Immature natural killer cell (primary cell): ENCODE measurements around the gene RASL10B. TPM values are rescaled to one million over a fixed set of nuclear protein-coding genes. Genes with fewer than 3 reads are reported as not detected.

Experiments
- DNase-seq, 3 donors: peaks; one replicate each; pipeline ENCODE4 v3.0.0; 2022; ENCODE audit warnings: mixed read lengths in 1 of 3
- H3K27ac Mint-ChIP-seq, 6 donors: one replicate each; pipeline ENCODE4 v1.8.0; 2020; ENCODE audit warnings: mixed read lengths in 6 of 6, mild to moderate bottlenecking in 5 of 6, inconsistent platforms in 4 of 6, moderate library complexity in 3 of 6
- H3K27me3 Mint-ChIP-seq, 3 donors: one replicate each; pipeline ENCODE4 v1.8.0; 2020 to 2021; ENCODE audit warnings: low read depth in 3 of 3, mild to moderate bottlenecking in 3 of 3, mixed read lengths in 3 of 3, moderate library complexity in 3 of 3, inconsistent platforms in 1 of 3
- H3K36me3 Mint-ChIP-seq, 3 donors: one replicate each; pipeline ENCODE4 v1.8.0; 2020; ENCODE audit warnings: mixed read lengths in 3 of 3, inconsistent platforms in 2 of 3, mild to moderate bottlenecking in 2 of 3
- H3K4me1 Mint-ChIP-seq, 2 donors: one replicate each; pipeline ENCODE4 v1.8.0; 2020; ENCODE audit warnings: inconsistent platforms in 2 of 2, mild to moderate bottlenecking in 2 of 2, mixed read lengths in 2 of 2, moderate library complexity in 1 of 2
- H3K4me3 Mint-ChIP-seq, 5 donors: one replicate each; pipeline ENCODE4 v1.8.0; 2020; ENCODE audit warnings: mild to moderate bottlenecking in 5 of 5, mixed read lengths in 5 of 5, inconsistent platforms in 3 of 5, moderate library complexity in 3 of 5
- H3K9me3 Mint-ChIP-seq, 6 donors: one replicate each; pipeline ENCODE4 v1.8.0; 2020; ENCODE audit warnings: mild to moderate bottlenecking in 6 of 6, mixed read lengths in 6 of 6, inconsistent platforms in 4 of 6, moderate library complexity in 3 of 6
- polyA plus RNA-seq, 3 donors: library from polyadenylated mRNA; unstranded; fragments of 300-500 nt; fragmentation: Illumina TruSeq; gene quantifications; one replicate each; pipeline ENCODE4 v1.2.3, GENCODE V29; 2021

The RASL10B gene
- polyA plus RNA-seq, 3 donors from 2014 or later: not detected

DNA sequence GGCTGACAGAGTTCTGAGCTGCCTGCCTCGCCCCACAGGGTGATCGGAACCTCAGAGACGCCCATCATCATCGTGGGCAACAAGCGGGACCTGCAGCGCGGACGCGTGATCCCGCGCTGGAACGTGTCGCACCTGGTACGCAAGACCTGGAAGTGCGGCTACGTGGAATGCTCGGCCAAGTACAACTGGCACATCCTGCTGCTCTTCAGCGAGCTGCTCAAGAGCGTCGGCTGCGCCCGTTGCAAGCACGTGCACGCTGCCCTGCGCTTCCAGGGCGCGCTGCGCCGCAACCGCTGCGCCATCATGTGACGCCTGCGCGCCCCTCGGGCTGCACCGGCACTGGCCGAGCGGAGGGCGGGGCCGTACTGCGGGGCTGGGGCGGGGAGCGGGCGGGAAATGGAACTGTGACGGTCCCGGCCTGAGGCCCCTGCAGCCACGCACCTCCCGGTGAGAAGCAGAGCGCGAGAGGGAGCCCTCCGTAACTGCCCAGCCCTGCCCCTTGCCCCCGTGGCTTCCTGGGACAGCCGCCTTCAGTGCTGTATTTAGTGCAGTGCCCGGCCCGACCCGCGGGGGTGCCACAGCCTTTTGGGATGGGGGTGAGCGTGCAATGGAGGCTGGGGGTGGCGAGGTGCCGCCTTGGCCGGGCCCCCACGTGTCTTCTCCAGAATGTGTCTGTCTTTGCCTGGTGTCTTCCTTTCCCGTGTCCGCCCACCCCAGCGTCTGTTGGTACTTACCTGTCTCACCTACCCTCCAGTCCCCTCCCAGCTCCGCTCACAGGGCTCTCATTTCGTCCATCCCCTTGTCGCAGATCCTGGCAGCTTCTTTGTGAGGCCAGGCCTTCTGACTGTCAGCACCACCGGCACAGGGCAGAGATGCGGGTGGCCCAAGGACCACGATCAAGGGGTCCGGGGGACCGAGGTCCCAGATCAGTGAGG, 9.8 kb downstream of the RASL10B start:
- DNase-seq: peak in 2 of 3 donors; percentile 19 to 21

DNA sequence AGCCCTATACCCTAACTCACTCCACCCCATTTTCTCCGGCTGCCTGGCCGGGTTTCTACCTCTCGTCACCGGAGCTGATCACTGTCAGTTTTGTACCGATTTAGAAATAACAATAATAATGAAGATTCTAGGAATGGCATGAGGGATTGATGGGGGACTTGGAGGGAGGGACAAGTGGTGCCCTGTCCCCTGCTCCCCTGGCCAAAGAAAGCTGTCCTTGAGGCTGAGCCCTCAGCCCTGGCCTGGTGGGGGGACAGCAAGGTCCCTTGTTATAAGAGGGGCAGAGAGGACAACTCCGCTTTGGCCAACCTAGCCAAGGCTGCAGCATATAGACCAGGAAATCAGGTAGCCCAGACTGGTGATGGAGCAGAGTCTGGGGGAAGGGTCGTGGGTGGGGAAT, 11.1 kb downstream of the RASL10B start:
- H3K36me3 Mint-ChIP-seq: no peaks in the 10 kb centered on the region
- peaks cover 7 to 15% (median 11%) of the 10 kb centered on the region in 3 donors for H3K27me3 Mint-ChIP-seq
- DNase-seq: no peak
- peak overlapping the region in 1 of 5 donors; percentile 54 for H3K4me3 Mint-ChIP-seq
- H3K27ac Mint-ChIP-seq: no peak overlapping the region
- no peaks in the 10 kb centered on the region for H3K9me3 Mint-ChIP-seq
- H3K4me1 Mint-ChIP-seq: peaks cover 5 to 10% of the 10 kb centered on the region in 2 donors

More for the DNA sequence above, 9.8 kb downstream of the RASL10B start:
- Mint-ChIP-seq H3K9me3 (no peaks in the 10 kb centered on the region), H3K36me3 (no peaks in the 10 kb centered on the region), H3K27ac (no peak overlapping the region), H3K4me1 (peaks cover 5 to 10% of the 10 kb centered on the region in 2 donors), H3K27me3 (peaks cover 6 to 15% (median 11%) of the 10 kb centered on the region in 3 donors), H3K4me3 (peak overlapping the region in 3 of 5 donors; percentile 5 to 52 (median 46))

DNA sequence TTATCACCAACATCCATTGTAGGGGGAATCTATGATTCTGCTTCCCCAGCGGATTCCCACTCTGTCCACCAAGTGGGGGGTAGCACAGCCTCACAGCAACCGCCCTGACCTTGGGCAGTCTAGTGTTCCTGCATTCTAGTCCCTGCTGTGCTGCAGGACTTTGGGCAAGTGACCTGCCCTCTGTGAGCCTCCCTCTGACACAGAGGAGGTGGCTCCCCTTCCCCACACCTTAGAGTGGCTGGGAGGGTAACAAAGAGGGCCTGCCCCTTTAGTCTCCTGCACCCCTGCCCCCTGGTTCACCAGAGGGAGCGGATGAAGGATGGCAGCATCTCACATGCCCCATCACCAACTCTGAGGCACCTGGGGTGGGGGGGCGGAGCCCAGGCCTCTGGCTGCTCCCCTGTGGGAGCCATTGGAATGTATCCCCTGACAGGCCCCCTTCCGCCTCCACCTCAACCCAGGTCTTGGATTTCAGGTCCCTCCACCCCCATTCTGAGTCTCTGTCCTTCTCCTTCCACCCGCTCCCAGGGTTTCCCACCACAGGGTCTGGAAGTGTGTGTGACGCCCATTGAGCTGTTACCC, 11.5 kb downstream of the RASL10B start:
- Mint-ChIP-seq H3K27me3 (peaks cover 8 to 15% (median 12%) of the 10 kb centered on the region in 3 donors), H3K36me3 (no peaks in the 10 kb centered on the region), H3K27ac (no peak overlapping the region), H3K9me3 (no peaks in the 10 kb centered on the region), H3K4me1 (peaks cover 5 to 10% of the 10 kb centered on the region in 2 donors), H3K4me3 (no peak overlapping the region)
- DNase-seq: no peak

DNA sequence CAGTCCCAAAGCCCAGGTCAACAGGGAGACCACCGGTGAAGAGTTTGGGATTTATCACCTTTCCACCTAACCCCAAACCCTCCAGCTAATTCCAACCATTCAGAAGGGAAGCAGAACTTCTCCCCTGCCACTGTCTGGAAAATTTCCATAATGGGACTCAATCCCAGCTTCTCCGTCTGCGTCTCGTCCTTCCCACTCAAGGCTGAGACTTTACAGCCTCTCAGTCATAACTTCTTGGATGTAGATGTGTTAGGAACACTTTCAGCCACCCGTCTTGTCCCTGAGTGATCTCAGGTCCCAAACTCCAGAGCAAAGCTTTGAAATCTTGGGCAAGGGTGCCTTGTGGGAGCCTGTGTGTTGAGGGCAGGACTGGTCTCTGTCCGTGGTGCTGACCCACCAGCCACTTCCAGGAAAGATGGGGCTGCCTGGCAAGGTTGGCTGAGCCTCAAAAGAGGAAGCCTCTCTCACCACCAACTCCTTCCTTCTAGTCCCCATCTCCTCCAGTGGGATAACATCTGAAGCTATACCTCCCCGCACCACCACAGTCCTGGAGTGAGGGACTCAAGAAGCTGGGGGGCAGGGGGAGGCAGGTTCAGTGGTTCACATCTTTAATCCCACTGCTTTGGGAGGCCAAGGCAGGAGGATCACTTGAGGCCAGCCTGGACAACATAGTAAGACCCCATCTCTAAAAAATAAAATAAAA, 12.3 kb downstream of the RASL10B start:
- H3K27me3 Mint-ChIP-seq: peaks cover 8 to 17% (median 12%) of the 10 kb centered on the region in 3 donors
- H3K27ac Mint-ChIP-seq: no peak overlapping the region
- DNase-seq: no peak

DNA sequence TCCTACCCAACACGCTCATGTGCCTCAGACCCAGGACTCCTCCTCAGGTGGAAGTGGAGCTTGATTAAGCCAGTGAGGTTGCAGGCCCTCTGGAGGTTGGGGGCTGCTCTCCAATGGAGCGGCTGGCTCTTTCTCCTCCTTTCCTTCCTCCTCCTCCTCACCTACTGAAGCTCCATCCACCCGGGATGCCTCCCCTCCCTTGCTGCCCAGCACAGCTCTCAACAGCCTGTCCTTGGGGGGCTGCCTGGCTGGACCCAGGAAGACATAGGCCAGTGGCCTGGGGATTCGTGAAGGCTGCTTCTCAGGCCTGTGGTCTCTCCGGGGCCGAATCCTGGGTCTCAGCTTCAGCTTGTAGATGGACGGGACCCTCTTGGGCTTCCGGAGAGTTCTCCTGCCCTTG, 13.4 kb downstream of the RASL10B start:
- H3K36me3 Mint-ChIP-seq: no peaks in the 10 kb centered on the region
- DNase-seq: no peak
- no peak overlapping the region for H3K27ac Mint-ChIP-seq
- no peaks in the 10 kb centered on the region for H3K9me3 Mint-ChIP-seq
- peaks cover 8 to 16% (median 12%) of the 10 kb centered on the region in 3 donors for H3K27me3 Mint-ChIP-seq
- no peak overlapping the region for H3K4me3 Mint-ChIP-seq
- peaks cover 5 to 13% of the 10 kb centered on the region in 2 donors for H3K4me1 Mint-ChIP-seq

More for the DNA sequence above, 12.3 kb downstream of the RASL10B start:
- peak overlapping the region in 1 of 5 donors; percentile 44 for H3K4me3 Mint-ChIP-seq
- peaks cover 5 to 10% of the 10 kb centered on the region in 2 donors for H3K4me1 Mint-ChIP-seq
- H3K9me3 Mint-ChIP-seq: no peaks in the 10 kb centered on the region
- no peaks in the 10 kb centered on the region for H3K36me3 Mint-ChIP-seq

DNA sequence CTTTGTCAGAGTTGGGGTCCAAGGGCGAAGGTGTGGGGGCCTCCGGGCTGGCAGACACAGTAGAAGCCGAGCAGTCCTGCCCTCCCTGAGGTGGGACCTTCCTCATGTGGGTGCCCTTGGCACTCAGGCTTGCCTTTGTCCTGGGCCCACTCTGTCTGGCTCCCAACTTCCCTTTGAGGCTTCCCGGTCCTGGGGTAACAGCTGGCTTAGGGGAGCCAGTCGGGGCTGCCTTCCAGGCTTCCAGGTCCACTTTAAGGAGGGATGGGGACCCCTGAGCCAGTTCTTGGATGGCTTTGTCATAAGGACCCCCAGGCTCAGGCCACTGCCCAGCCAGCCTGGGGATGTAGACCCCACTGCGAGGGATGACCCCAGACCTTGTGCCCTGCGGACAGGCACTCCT, 13.8 kb downstream of the RASL10B start:
- H3K4me3 Mint-ChIP-seq: no peak overlapping the region
- no peaks in the 10 kb centered on the region for H3K36me3 Mint-ChIP-seq
- H3K9me3 Mint-ChIP-seq: no peaks in the 10 kb centered on the region
- no peak for DNase-seq
- peaks cover 11 to 16% (median 13%) of the 10 kb centered on the region in 3 donors for H3K27me3 Mint-ChIP-seq
- peaks cover 5 to 13% of the 10 kb centered on the region in 2 donors for H3K4me1 Mint-ChIP-seq
- no peak overlapping the region for H3K27ac Mint-ChIP-seq

DNA sequence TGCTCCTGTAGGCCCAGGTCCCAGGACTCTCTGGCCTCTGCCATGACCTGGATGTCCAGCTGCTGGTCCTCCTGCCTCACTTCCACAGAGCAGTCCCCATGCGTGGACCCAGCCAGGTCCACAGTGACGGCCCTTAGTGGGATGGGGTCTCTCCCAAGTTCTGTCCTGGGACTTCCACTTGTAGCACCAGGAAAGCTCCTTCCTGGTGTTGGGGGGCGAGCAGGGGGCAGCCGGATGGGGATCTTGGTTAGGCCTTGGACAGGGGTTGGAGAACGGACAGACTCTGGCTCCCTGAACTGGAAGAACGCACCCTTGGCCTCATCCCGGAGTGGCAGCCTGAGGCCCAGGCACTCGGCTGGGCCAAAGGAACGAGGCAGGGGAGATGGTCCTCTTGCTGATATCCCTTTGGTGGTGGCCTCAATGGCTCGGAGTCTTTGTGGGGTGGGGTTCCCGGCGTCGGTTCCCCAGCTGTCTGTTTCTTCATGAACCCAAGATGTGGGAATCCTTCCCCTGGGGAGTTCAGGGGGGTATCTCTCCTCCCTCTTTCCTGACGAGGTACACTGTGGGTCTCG, 14.4 kb downstream of the RASL10B start:
- DNase-seq: no peak
- no peak overlapping the region for H3K4me3 Mint-ChIP-seq
- H3K27me3 Mint-ChIP-seq: peaks cover 11 to 14% (median 13%) of the 10 kb centered on the region in 3 donors
- H3K27ac Mint-ChIP-seq: no peak overlapping the region
- H3K9me3 Mint-ChIP-seq: no peaks in the 10 kb centered on the region
- H3K4me1 Mint-ChIP-seq: peaks cover 5 to 10% of the 10 kb centered on the region in 2 donors
- no peaks in the 10 kb centered on the region for H3K36me3 Mint-ChIP-seq

DNA sequence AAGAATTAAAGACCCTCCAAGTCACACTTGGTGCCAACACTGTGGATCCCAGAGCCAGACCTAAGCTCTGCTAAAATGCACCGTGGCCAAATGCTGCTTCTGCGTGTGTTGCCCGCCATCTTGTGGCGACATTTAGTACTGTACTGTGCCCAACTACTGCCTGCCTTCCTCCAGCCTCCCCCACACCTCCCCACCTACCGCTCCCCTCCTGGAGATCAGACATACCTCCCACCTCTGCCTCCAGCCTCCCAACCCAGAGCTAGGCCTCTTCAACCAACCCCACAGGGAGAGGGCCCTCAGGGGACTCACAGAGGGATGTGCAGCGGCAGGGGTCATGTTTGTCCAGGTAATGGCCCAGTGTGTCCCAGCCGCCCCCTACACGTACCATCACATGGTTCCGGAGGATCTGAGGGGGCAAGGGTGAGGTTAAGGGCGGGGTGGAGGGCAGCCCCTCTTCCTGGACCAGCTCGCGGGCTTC, 16.1 kb downstream of the RASL10B start:
- peaks cover 0 to 3% of the 10 kb centered on the region in 2 donors for H3K4me1 Mint-ChIP-seq
- no peaks in the 10 kb centered on the region for H3K36me3 Mint-ChIP-seq
- H3K27ac Mint-ChIP-seq: no peak overlapping the region
- no peaks in the 10 kb centered on the region for H3K9me3 Mint-ChIP-seq
- peak; percentile 56 to 73 (median 69) for DNase-seq
- H3K4me3 Mint-ChIP-seq: no peak overlapping the region
- peaks cover 9 to 14% (median 11%) of the 10 kb centered on the region in 3 donors for H3K27me3 Mint-ChIP-seq

DNA sequence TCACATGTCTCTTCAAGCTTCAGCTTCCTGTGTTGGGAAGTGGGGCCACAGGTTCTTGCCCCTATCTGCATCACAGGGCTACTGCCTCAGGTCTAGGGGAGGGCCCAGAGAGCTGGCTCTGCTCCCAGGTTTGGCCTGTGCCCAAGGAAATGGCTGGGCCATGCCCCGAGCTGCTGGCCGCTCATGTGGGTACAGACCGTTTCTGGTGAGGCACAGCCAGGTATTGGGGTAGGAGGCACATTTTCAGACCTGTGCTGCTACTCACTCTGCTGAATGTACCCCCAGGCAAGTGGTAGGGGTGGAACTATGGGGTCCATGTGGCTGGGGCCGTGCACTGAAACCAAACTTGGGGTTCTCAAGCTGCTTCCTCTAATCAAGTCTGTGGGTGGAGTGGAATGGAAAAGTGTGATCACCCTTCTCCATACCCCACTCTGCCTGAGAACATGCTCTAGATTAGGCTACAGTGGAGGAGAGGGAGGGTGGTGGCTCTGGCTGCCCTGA, 17.0 kb downstream of the RASL10B start:
- Mint-ChIP-seq H3K4me3 (no peak overlapping the region), H3K36me3 (no peaks in the 10 kb centered on the region)
- no peak for DNase-seq

DNA sequence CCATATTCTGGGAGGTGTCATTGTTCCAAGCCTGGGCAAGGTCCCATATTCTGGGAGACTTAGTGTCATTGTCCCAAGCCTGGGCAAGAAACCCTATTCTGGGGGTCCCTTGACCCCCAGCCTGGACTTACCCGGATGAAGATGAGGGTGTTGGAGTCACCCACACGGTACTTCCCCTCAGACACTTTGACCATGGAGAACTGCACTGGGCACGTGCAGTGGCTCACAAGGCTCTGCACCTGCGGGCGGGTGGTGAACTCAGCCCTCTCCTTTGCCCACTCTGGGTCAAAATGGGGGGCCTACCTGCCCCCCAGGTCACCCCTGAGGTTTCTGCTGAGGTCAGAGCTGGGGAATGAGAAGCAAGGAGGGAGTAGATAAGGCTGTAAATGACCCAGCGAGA, 17.5 kb downstream of the RASL10B start:
- H3K4me1 Mint-ChIP-seq: peaks cover 0 to 3% of the 10 kb centered on the region in 2 donors
- H3K27me3 Mint-ChIP-seq: peaks cover 5 to 11% (median 11%) of the 10 kb centered on the region in 3 donors
- H3K36me3 Mint-ChIP-seq: no peaks in the 10 kb centered on the region
- H3K27ac Mint-ChIP-seq: no peak overlapping the region
- no peak overlapping the region for H3K4me3 Mint-ChIP-seq
- H3K9me3 Mint-ChIP-seq: no peaks in the 10 kb centered on the region
- no peak for DNase-seq

More for the DNA sequence above, 17.0 kb downstream of the RASL10B start:
- Mint-ChIP-seq H3K9me3 (no peaks in the 10 kb centered on the region), H3K27ac (no peak overlapping the region), H3K27me3 (peaks cover 8 to 13% (median 11%) of the 10 kb centered on the region in 3 donors), H3K4me1 (peaks cover 0 to 3% of the 10 kb centered on the region in 2 donors)

DNA sequence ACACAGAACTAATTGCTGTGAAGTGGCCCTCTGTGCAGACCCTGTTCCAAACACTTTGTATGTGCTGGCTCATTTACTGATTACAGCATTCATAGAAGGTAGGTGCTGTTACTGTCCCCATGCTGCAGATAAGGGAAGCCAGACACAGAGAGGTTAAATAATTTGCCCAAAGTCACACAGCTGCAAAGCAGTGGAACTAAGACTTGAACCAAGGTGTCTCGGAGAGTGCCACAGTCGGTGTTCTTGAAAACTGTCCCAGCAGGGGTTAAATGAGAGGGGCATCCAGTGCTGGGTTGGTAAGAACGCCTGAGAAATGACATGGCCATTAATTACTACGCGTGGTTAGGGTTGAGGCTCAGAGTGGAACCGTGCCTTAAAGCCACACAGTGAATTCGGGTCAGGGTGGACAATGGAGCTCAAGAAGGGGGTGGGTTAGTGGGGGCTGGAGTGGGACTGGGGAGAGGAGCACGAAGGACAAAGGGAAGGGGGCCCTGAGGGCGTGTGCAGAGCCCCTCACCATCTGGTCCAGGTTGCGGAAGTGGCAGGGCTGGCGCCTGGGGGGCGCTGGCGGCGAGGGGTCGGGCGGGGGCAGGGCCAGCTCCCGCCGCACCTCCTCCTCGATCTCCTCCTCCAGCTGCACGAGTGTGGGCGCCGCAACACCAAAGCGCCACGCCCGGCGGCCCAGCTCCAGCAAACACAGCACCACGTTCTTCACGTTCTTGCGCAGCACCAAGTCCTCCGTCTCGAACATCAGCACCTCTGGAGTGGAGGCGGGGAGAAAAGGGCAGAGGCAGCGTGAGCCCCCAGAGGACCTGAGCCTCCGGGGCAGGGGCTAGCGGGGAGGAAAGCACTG, 18.3 kb downstream of the RASL10B start:
- Mint-ChIP-seq H3K27ac (no peak overlapping the region), H3K27me3 (peaks cover 6 to 11% (median 8%) of the 10 kb centered on the region in 3 donors), H3K36me3 (no peaks in the 10 kb centered on the region), H3K9me3 (no peaks in the 10 kb centered on the region), H3K4me3 (no peak overlapping the region), H3K4me1 (peaks cover 0 to 3% of the 10 kb centered on the region in 2 donors)
- no peak for DNase-seq

DNA sequence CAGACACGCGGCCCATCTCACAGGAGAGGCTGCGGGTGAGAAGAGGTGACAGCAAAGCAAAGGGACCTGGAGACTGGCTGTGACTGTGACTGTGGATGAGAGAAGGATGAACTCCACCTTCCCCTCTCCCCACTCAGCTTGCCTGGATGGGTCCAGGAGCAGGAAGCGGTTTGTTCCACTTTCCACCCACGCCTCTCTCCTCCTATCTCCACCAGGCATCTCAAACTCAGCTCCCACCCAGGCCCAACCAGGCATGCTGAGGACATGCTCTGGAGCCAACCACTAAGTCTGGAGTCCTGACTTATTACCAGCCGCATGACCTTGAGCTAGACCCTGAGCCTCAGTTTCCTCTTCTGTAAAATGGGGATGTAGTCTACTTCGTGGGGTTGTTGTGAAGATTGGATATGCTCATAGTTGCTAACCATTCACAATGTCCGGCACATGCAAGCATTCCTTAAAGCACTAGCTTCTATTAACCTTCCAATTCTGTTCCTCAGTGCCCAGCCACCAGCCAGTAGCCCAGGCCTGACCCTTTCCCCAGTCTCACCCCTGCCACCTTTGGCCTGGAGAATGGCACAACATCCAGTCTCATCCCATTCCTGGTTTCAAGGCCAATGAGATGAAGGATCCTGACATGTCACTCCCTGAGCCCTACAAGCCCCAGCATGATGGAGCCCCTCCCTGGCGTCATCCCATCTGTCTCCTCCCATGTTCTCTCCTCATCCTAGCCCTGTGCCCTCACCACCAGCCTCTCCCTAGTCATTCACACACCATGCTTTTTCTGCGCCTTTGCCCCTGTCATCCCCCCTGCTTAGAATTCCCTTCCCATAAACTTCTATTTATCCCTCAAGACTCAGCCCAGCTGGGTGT, 19.3 kb downstream of the RASL10B start:
- Mint-ChIP-seq H3K4me3 (peak overlapping the region in 1 of 5 donors; percentile 40), H3K27me3 (peaks cover 6 to 11% (median 8%) of the 10 kb centered on the region in 3 donors), H3K9me3 (no peaks in the 10 kb centered on the region), H3K4me1 (peaks cover 0 to 3% of the 10 kb centered on the region in 2 donors), H3K36me3 (no peaks in the 10 kb centered on the region), H3K27ac (no peak overlapping the region)
- no peak for DNase-seq
